Hepatocyte (in vitro differentiated cells): ENCODE measurements around the gene C1orf21. TPM values are rescaled to one million over a fixed set of nuclear protein-coding genes. Genes with fewer than 3 reads are reported as not detected.

Experiments
- DNase-seq: peaks from one replicate; pipeline ENCODE4 v3.0.0-alpha.2; 2016; ENCODE audit warnings: low spot score
- H2AFZ ChIP-seq: fragments of 200-600 bp; sonication (generic); 2 replicates; pipeline ENCODE4 v1.6.0; 2016; ENCODE audit warnings: antibody characterized with exemption, mild to moderate bottlenecking
- H3K27ac ChIP-seq: fragments of 200-600 bp; sonication (generic); 2 replicates; pipeline ENCODE4 v1.5.1; 2016; ENCODE audit warnings: mild to moderate bottlenecking
- H3K27me3 ChIP-seq: fragments of 200-600 bp; sonication (generic); 2 replicates; pipeline ENCODE4 v1.6.1; 2016
- H3K36me3 ChIP-seq: fragments of 200-600 bp; sonication (generic); replicated peaks from 2 replicates; pipeline ENCODE4 v1.5.1; 2016; ENCODE audit warnings: low read depth; ENCODE audit not compliant: insufficient read depth
- H3K4me1 ChIP-seq: fragments of 200-600 bp; sonication (generic); 2 replicates; pipeline ENCODE4 v1.5.1; 2016; ENCODE audit warnings: mild to moderate bottlenecking, moderate library complexity; ENCODE audit not compliant: insufficient read depth
- H3K4me2 ChIP-seq: fragments of 200-600 bp; sonication (generic); 2 replicates; pipeline ENCODE4 v1.6.0; 2016
- H3K4me3 ChIP-seq: fragments of 200-600 bp; sonication (generic); 2 replicates; pipeline ENCODE4 v1.5.1; 2016; ENCODE audit warnings: mild to moderate bottlenecking
- H3K79me2 ChIP-seq: fragments of 200-600 bp; sonication (generic); 2 replicates; pipeline ENCODE4 v1.6.0; 2017; ENCODE audit warnings: mild to moderate bottlenecking
- H3K9me2 ChIP-seq: fragments of 200-600 bp; sonication (generic); replicated peaks from 2 replicates; pipeline ENCODE4 v1.6.0; 2017; ENCODE audit warnings: mild to moderate bottlenecking; ENCODE audit not compliant: insufficient read depth
- H3K9me3 ChIP-seq: fragments of 200-600 bp; sonication (generic); 2 replicates; pipeline ENCODE4 v1.5.1; 2016; ENCODE audit warnings: low read depth, mild to moderate bottlenecking
- H4K20me1 ChIP-seq: fragments of 200-600 bp; sonication (generic); 2 replicates; pipeline ENCODE4 v1.6.0; 2016; ENCODE audit warnings: mild to moderate bottlenecking; ENCODE audit not compliant: insufficient read depth, poor library complexity, severe bottlenecking
- EZH2 ChIP-seq: fragments of 200-600 bp; sonication (generic); IDR thresholded peaks from 2 replicates; pipeline ENCODE4 v1.6.1; 2016; ENCODE audit warnings: antibody characterized with exemption, mild to moderate bottlenecking, borderline replicate concordance
- EZH2phosphoT487 ChIP-seq: fragments of 200-600 bp; sonication (generic); IDR thresholded peaks from one replicate; pipeline ENCODE4 v1.6.1; 2018; ENCODE audit warnings: antibody characterized with exemption, mild to moderate bottlenecking, low read depth, moderate library complexity; ENCODE audit not compliant: unreplicated experiment, severe bottlenecking
- WGBS: methylation state at CpG from one replicate; pipeline ENCODE4 v1.1.6; 2016; ENCODE audit warnings: low lambda C conversion rate; ENCODE audit errors: missing lambda C conversion rate; 5-methylcytosine and 5-hydroxymethylcytosine counted together
- polyA plus RNA-seq: library from polyadenylated mRNA; unstranded; fragments of >200 nt; fragmentation: Nextera tagmentation; extraction: Ambion mirVana; gene quantifications from 2 replicates; pipeline ENCODE4 v1.2.1, GENCODE V29; 2016
- total RNA-seq: library from RNA; depleted of rRNA; stranded (reverse); fragments of >200 nt; gene quantifications from 2 replicates; pipeline ENCODE4 v1.2.3, GENCODE V29; 2014
- TF ChIP-seq, protein P1 (sequence below): fragments of 200-600 bp; sonication (generic); IDR thresholded peaks from 2 replicates; pipeline ENCODE4 v1.5.1; 2016; ENCODE audit warnings: antibody characterized with exemption, mild to moderate bottlenecking; ENCODE audit not compliant: poor library complexity

The C1orf21 gene
- total and polyA plus RNA-seq, 2 experiments from 2014 or later: 26.9 to 37.9 TPM

DNA sequence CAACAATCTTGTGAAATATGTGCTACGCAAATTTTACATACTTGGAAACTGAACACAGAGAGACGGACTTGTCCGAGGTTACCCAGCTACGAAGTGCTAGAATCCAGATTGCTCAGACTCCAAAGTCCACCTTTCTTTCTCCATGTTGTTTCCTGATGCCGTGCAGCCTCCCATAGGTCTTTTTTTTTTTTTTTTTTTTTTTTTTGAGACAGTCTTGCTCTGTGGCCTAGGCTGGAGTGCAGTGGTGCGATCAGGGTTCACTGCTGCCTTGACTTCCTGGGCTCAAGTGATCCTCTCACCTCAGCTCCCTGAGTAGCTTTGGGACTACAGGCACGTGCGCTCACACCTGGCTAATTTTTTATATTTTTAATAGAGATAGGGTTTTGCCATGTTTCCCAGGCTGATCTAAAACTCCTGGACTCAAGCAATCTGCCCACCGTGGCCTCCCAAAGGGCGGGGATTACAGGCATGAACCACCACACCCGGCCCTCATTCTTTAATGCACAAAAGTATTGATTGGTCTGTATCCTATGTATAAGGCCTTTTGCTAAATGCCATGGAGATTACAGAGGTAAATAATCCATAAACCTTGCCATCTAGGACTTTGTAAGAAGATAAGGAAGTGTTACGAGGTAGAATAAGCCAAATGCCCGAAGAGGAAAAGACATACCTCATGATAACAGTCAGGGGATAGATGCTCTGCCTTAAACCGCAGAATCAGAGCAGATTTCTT is 92.8 kb downstream of the C1orf21 start:
- Histone ChIP-seq H3K4me1 (peaks cover 44% of the 10 kb centered on the region), H3K27me3 (no peaks in the 10 kb centered on the region), H3K79me2 (peaks cover 9% of the 10 kb centered on the region), H3K9me3 (no peaks in the 10 kb centered on the region), H3K27ac (peak overlapping the region; percentile 83), H3K9me2 (no peaks in the 10 kb centered on the region), H3K36me3 (no peaks in the 10 kb centered on the region), H3K4me2 (peak overlapping the region; percentile 55), H3K4me3 (no peak overlapping the region), H4K20me1 (no peaks in the 10 kb centered on the region), H2AFZ (no peak overlapping the region)
- TF ChIP-seq EZH2phosphoT487 (no peak), EZH2 (no peak)
- TF ChIP-seq, protein P1, sequence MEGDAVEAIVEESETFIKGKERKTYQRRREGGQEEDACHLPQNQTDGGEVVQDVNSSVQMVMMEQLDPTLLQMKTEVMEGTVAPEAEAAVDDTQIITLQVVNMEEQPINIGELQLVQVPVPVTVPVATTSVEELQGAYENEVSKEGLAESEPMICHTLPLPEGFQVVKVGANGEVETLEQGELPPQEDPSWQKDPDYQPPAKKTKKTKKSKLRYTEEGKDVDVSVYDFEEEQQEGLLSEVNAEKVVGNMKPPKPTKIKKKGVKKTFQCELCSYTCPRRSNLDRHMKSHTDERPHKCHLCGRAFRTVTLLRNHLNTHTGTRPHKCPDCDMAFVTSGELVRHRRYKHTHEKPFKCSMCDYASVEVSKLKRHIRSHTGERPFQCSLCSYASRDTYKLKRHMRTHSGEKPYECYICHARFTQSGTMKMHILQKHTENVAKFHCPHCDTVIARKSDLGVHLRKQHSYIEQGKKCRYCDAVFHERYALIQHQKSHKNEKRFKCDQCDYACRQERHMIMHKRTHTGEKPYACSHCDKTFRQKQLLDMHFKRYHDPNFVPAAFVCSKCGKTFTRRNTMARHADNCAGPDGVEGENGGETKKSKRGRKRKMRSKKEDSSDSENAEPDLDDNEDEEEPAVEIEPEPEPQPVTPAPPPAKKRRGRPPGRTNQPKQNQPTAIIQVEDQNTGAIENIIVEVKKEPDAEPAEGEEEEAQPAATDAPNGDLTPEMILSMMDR: no peak
- WGBS: 72% methylated on average over 14 of the region's 14 CpGs
- peak; percentile 42 for DNase-seq

GRCh38 chr1:184480736-184481135 is 93.9 kb downstream of the C1orf21 start:
- Histone ChIP-seq H3K9me2 (no peaks in the 10 kb centered on the region), H3K4me1 (peaks cover 54% of the 10 kb centered on the region), H3K4me3 (no peak overlapping the region), H4K20me1 (no peaks in the 10 kb centered on the region), H3K79me2 (peaks cover 5% of the 10 kb centered on the region), H3K4me2 (no peak overlapping the region), H3K9me3 (no peaks in the 10 kb centered on the region), H3K27ac (peak overlapping the region; percentile 52), H3K27me3 (no peaks in the 10 kb centered on the region), H2AFZ (no peak overlapping the region), H3K36me3 (no peaks in the 10 kb centered on the region)
- DNase-seq: no peak
- 48% methylated on average over 5 of the region's 5 CpGs for WGBS
- TF ChIP-seq, protein P1: no peak
- no peak for TF ChIP-seq EZH2phosphoT487
- TF ChIP-seq EZH2: no peak

DNA sequence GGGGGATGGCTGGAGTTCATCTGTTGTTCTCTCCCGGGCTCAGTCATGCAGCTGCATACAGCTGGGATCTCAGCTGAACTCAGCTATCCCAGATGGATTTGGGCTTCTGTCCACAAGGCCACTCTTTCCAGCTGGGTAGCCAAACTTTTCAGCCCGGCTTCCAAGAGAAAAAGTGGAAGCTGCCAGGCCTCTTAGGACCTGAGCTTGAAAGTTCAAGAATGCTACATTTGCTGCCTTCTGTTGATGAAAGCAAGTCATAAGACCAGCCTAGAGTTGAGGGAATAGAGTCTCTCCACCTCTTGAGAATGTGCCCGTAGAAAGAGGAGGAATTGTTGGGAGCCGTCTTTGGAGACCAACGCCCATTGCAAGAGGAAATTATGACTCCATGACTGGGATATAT is 95.3 kb downstream of the C1orf21 start:
- H3K27ac ChIP-seq: peak overlapping the region; percentile 47
- no peak overlapping the region for H2AFZ ChIP-seq
- no peak overlapping the region for H3K4me2 ChIP-seq
- no peaks in the 10 kb centered on the region for H3K79me2 ChIP-seq
- no peaks in the 10 kb centered on the region for H3K36me3 ChIP-seq
- 93% methylated on average over 5 of the region's 5 CpGs for WGBS
- no peak for DNase-seq
- TF ChIP-seq, protein P1: no peak
- TF ChIP-seq EZH2 (no peak), EZH2phosphoT487 (no peak)
- H4K20me1 ChIP-seq: no peaks in the 10 kb centered on the region
- peaks cover 60% of the 10 kb centered on the region for H3K4me1 ChIP-seq
- H3K27me3 ChIP-seq: no peaks in the 10 kb centered on the region
- no peak overlapping the region for H3K4me3 ChIP-seq
- no peaks in the 10 kb centered on the region for H3K9me3 ChIP-seq
- H3K9me2 ChIP-seq: no peaks in the 10 kb centered on the region
